ENCODE results near the gene NTRK3. TPM values are rescaled to one million over a fixed set of nuclear protein-coding genes. Genes with fewer than 3 reads are reported as not detected.

Gene NTRK3
- total and polyA plus RNA-seq, 2 of the 13 experiments (the other 11 are each of a cell fraction or from before 2014, with no cell fraction given): not detected

GRCh38 chr15:88299497-88299896 is 43.0 kb upstream of the NTRK3 start:
- CTCF ChIA-PET (ENCODE audit: low intra/inter-chr PET ratio, low total read pairs): no interaction called here
- POLR2A ChIA-PET: no interaction called here
- H3K27ac ChIP-seq (ENCODE audit: extremely low read length, insufficient read depth, low read length): no peak overlapping the region
- no peaks in the 10 kb centered on the region for H3K4me1 ChIP-seq (ENCODE audit: insufficient read depth, low read length)
- intact Hi-C loops (cut with micrococcal nuclease; ENCODE audit: unreplicated experiment) (no loop called here), in situ Hi-C loops (cut with HindIII; ENCODE audit: extremely low pct_ligation_motif_present, low pct_unique_long_range_greater_than_20kb) (no loop called here)
- TF ChIP-seq NFYC (CRISPR knock-in tag; IDR thresholded peaks at IDR 0.05): no peak
- no peak for TF ChIP-seq ZFP91 (CRISPR knock-in tag; IDR thresholded peaks at IDR 0.05; ENCODE audit: borderline replicate concordance)
- no peak for TF ChIP-seq ZFY (CRISPR knock-in tag; IDR thresholded peaks at IDR 0.05)
- no peaks in the 10 kb centered on the region for H4K20me1 ChIP-seq (ENCODE audit: insufficient read depth, low read length)
- no peaks in the 10 kb centered on the region for H3K9me3 ChIP-seq (ENCODE audit: low read length)
- H3K36me3 ChIP-seq (replicated peaks in 1 of 2; ENCODE audit: control insufficient read depth in 1 of 2, insufficient read depth in 2 of 2, low read length in 2 of 2): no peaks in the 10 kb centered on the region
- FAIRE-seq (no peak), DNase-seq (ENCODE audit: low spot score) (no peak), ATAC-seq (no peak)
- no CpG with 5 or more reads among the region's 4 CpGs for WGBS (ENCODE audit: low lambda C conversion rate)
- H3K27me3 ChIP-seq (ENCODE audit: control insufficient read depth in 1 of 2, insufficient read depth in 2 of 2, low read length in 2 of 2): peaks cover 0 to 15% of the 10 kb centered on the region in 2 experiments; a peak in 3 of 5 replicates
- no peak overlapping the region for H3K4me3 ChIP-seq (replicated peaks in 1 of 3; ENCODE audit: insufficient read depth in 1 of 3, low read depth in 2 of 3, low read length in 3 of 3)
- H3K79me2 ChIP-seq (ENCODE audit: insufficient read depth, low read length): no peaks in the 10 kb centered on the region
- no TSS peak for BruUV-seq (replicated peaks)
- H2AFZ ChIP-seq (ENCODE audit: low read length): no peak overlapping the region
- H3K4me2 ChIP-seq (ENCODE audit: low read depth, low read length): no peak overlapping the region
- H3K9ac ChIP-seq (ENCODE audit: insufficient read depth, low read depth, low read length): no peak overlapping the region

- FAIRE-seq: no peak
- BruUV-seq (replicated peaks): no TSS peak
- Histone ChIP-seq H3K79me2 (ENCODE audit: insufficient read depth, low read length) (no peaks in the 10 kb centered on the region), H3K27me3 (ENCODE audit: control insufficient read depth in 1 of 2, insufficient read depth in 2 of 2, low read length in 2 of 2) (peaks cover 0 to 9% of the 10 kb centered on the region in 2 experiments; a peak in 1 of 5 replicates), H3K36me3 (replicated peaks in 1 of 2; ENCODE audit: control insufficient read depth in 1 of 2, insufficient read depth in 2 of 2, low read length in 2 of 2) (no peaks in the 10 kb centered on the region), H3K27ac (ENCODE audit: extremely low read length, insufficient read depth, low read length) (no peak overlapping the region), H3K4me3 (replicated peaks in 1 of 3; ENCODE audit: insufficient read depth in 1 of 3, low read depth in 2 of 3, low read length in 3 of 3) (no peak overlapping the region), H3K4me2 (ENCODE audit: low read depth, low read length) (no peak overlapping the region), H3K4me1 (ENCODE audit: insufficient read depth, low read length) (no peaks in the 10 kb centered on the region), H3K9ac (ENCODE audit: insufficient read depth, low read depth, low read length) (no peak overlapping the region), H4K20me1 (ENCODE audit: insufficient read depth, low read length) (no peaks in the 10 kb centered on the region), H2AFZ (ENCODE audit: low read length) (no peak overlapping the region), H3K9me3 (ENCODE audit: low read length) (no peaks in the 10 kb centered on the region)
- ChIA-PET CTCF (ENCODE audit: low intra/inter-chr PET ratio, low total read pairs) (no interaction called here), POLR2A (no interaction called here)
- ATAC-seq: no peak
- in situ Hi-C loops (cut with HindIII; ENCODE audit: extremely low pct_ligation_motif_present, low pct_unique_long_range_greater_than_20kb) (no loop called here), intact Hi-C loops (cut with micrococcal nuclease; ENCODE audit: unreplicated experiment) (no loop called here)
- WGBS (ENCODE audit: low lambda C conversion rate): 16% methylated on average over 3 of the region's 4 CpGs
- DNase-seq (ENCODE audit: low spot score): no peak
- TF ChIP-seq IRF1 (CRISPR knock-in tag; IDR thresholded peaks at IDR 0.05; ENCODE audit: low read depth): no peak
- TF ChIP-seq HMG20B (CRISPR knock-in tag; conservative IDR thresholded peaks at IDR 0.05): no peak
- TF ChIP-seq ETV6 (CRISPR knock-in tag; conservative IDR thresholded peaks at IDR 0.05): no peak
- TF ChIP-seq CENPT (CRISPR knock-in tag; IDR thresholded peaks at IDR 0.05; ENCODE audit: low read depth): no peak
- no peak for TF ChIP-seq ZNF660 (CRISPR knock-in tag; IDR thresholded peaks at IDR 0.05; ENCODE audit: borderline replicate concordance, low read depth)
- no peak for TF ChIP-seq PRMT3 (CRISPR knock-in tag; IDR thresholded peaks at IDR 0.05; ENCODE audit: borderline replicate concordance, low read depth)
- TF ChIP-seq POGK (CRISPR knock-in tag; conservative IDR thresholded peaks at IDR 0.05): no peak
- no peak for TF ChIP-seq SSRP1 (CRISPR knock-in tag; IDR thresholded peaks at IDR 0.05)
- TF ChIP-seq RFXAP (CRISPR knock-in tag; IDR thresholded peaks at IDR 0.05; ENCODE audit: borderline replicate concordance): no peak
- TF ChIP-seq TRIM22 (IDR thresholded peaks at IDR 0.05): no peak
- no peak for TF ChIP-seq YEATS2 (CRISPR knock-in tag; IDR thresholded peaks at IDR 0.05; ENCODE audit: borderline replicate concordance)
Measured at GRCh38 chr15:88288661-88289060, 32.1 kb upstream of the NTRK3 start.
